ENCODE data around the gene EIF4A2.
A peak's percentile ranks its signal among the peaks of the same experiment; 100 is the strongest.

The EIF4A2 gene

GRCh38 chr3:186746008-186746407 lies 37.4 kb upstream of the EIF4A2 start:
- peak; percentile 78 for ATAC-seq
- TF ChIP-seq RARB (CRISPR knock-in tag; IDR thresholded peaks at IDR 0.05) (no peak), ZNF565 (CRISPR knock-in tag; conservative IDR thresholded peaks at IDR 0.05; ENCODE audit: low read depth) (no peak), TOX (CRISPR knock-in tag; IDR thresholded peaks at IDR 0.05; ENCODE audit: borderline replicate concordance) (no peak), ISL1 (CRISPR knock-in tag; IDR thresholded peaks at IDR 0.05) (no peak), TSHZ2 (CRISPR knock-in tag; IDR thresholded peaks at IDR 0.05) (no peak), ESRRG (CRISPR knock-in tag; IDR thresholded peaks at IDR 0.05) (no peak), BACH2 (CRISPR knock-in tag; IDR thresholded peaks at IDR 0.05; ENCODE audit: borderline replicate concordance) (no peak), TCF4 (CRISPR knock-in tag; IDR thresholded peaks at IDR 0.05; ENCODE audit: borderline replicate concordance) (no peak), ZFP30 (CRISPR knock-in tag; IDR thresholded peaks at IDR 0.05) (no peak), PATZ1 (CRISPR knock-in tag; IDR thresholded peaks at IDR 0.05; ENCODE audit: borderline replicate concordance) (no peak), PPARA (CRISPR knock-in tag; IDR thresholded peaks at IDR 0.05; ENCODE audit: borderline replicate concordance) (no peak), ZC3H10 (CRISPR knock-in tag; IDR thresholded peaks at IDR 0.05) (no peak), CREB5 (CRISPR knock-in tag; IDR thresholded peaks at IDR 0.05; ENCODE audit: low read depth) (no peak), OSR1 (CRISPR knock-in tag; IDR thresholded peaks at IDR 0.05) (no peak), ARNTL (CRISPR knock-in tag; IDR thresholded peaks at IDR 0.05; ENCODE audit: borderline replicate concordance, low read depth) (no peak), ZNF70 (CRISPR knock-in tag; IDR thresholded peaks at IDR 0.05) (no peak), POU6F1 (CRISPR knock-in tag; IDR thresholded peaks at IDR 0.05; ENCODE audit: borderline replicate concordance, low read depth) (no peak), ZNF8 (CRISPR knock-in tag; IDR thresholded peaks at IDR 0.05) (no peak), CSRNP3 (CRISPR knock-in tag; IDR thresholded peaks at IDR 0.05) (no peak), GLIS3 (CRISPR knock-in tag; IDR thresholded peaks at IDR 0.05) (no peak)

GRCh38 chr3:186750316-186750715 lies 33.1 kb upstream of the EIF4A2 start:
- ATAC-seq = no peak
- no peak for TF ChIP-seq BACH2 (CRISPR knock-in tag; IDR thresholded peaks at IDR 0.05; ENCODE audit: borderline replicate concordance)
- no peak for TF ChIP-seq TOX (CRISPR knock-in tag; IDR thresholded peaks at IDR 0.05; ENCODE audit: borderline replicate concordance)
- no peak for TF ChIP-seq ARNTL (CRISPR knock-in tag; IDR thresholded peaks at IDR 0.05; ENCODE audit: borderline replicate concordance, low read depth)
- TF ChIP-seq ZNF565 (CRISPR knock-in tag; conservative IDR thresholded peaks at IDR 0.05; ENCODE audit: low read depth) = no peak
- no peak for TF ChIP-seq ISL1 (CRISPR knock-in tag; IDR thresholded peaks at IDR 0.05)
- no peak for TF ChIP-seq PPARA (CRISPR knock-in tag; IDR thresholded peaks at IDR 0.05; ENCODE audit: borderline replicate concordance)

GRCh38 chr3:186751480-186751879 lies 31.9 kb upstream of the EIF4A2 start:
- TF ChIP-seq POU6F1 (CRISPR knock-in tag; IDR thresholded peaks at IDR 0.05; ENCODE audit: borderline replicate concordance, low read depth) (no peak), PPARA (CRISPR knock-in tag; IDR thresholded peaks at IDR 0.05; ENCODE audit: borderline replicate concordance) (no peak), OSR1 (CRISPR knock-in tag; IDR thresholded peaks at IDR 0.05) (no peak), ZNF8 (CRISPR knock-in tag; IDR thresholded peaks at IDR 0.05) (no peak), SNAI2 (CRISPR knock-in tag; IDR thresholded peaks at IDR 0.05) (no peak), ZFP3 (CRISPR knock-in tag; IDR thresholded peaks at IDR 0.05) (no peak), ESRRG (CRISPR knock-in tag; IDR thresholded peaks at IDR 0.05) (no peak), ZNF565 (CRISPR knock-in tag; conservative IDR thresholded peaks at IDR 0.05; ENCODE audit: low read depth) (no peak), ZC3H10 (CRISPR knock-in tag; IDR thresholded peaks at IDR 0.05) (no peak), ARNTL (CRISPR knock-in tag; IDR thresholded peaks at IDR 0.05; ENCODE audit: borderline replicate concordance, low read depth) (no peak), BACH2 (CRISPR knock-in tag; IDR thresholded peaks at IDR 0.05; ENCODE audit: borderline replicate concordance) (no peak), TOX (CRISPR knock-in tag; IDR thresholded peaks at IDR 0.05; ENCODE audit: borderline replicate concordance) (no peak), ISL1 (CRISPR knock-in tag; IDR thresholded peaks at IDR 0.05) (no peak), GLIS3 (CRISPR knock-in tag; IDR thresholded peaks at IDR 0.05) (no peak), CSRNP3 (CRISPR knock-in tag; IDR thresholded peaks at IDR 0.05) (no peak)
- no peak for ATAC-seq

Data from SK-N-SH treated with all-trans-retinoic acid at 6 μM for 48 hours (cell line).